HL-60 (cell line): ENCODE data around the gene HPDL.

Experiments used
- DNase-seq, 2 experiments: peaks; one replicate each; pipeline ENCODE4 v3.0.0-alpha.2; 2010 to 2020; ENCODE audit warnings: low read depth in 1 of 2, low spot score in 1 of 2
- H3K27ac ChIP-seq: fragments of 250-450 bp; sonication (Bioruptor Pico); replicated peaks from 2 replicates; pipeline ENCODE4 v1.5.1; 2020; ENCODE audit warnings: mild to moderate bottlenecking, moderate library complexity
- H3K27me3 ChIP-seq: fragments of 250-450 bp; sonication (Bioruptor Pico); 2 replicates; pipeline ENCODE4 v1.5.1; 2021; ENCODE audit warnings: mild to moderate bottlenecking, moderate library complexity; ENCODE audit not compliant: insufficient read depth, poor library complexity, severe bottlenecking
- H3K4me3 ChIP-seq: replicated peaks from 2 replicates; pipeline ENCODE4 v1.5.1; 2011; ENCODE audit warnings: mild to moderate bottlenecking, control low read depth, low read length; ENCODE audit not compliant: insufficient read depth
- GABPA ChIP-seq: IDR thresholded peaks from 2 replicates; pipeline ENCODE4 v1.6.1; 2012; ENCODE audit warnings: low read depth
- POLR2AphosphoS5 ChIP-seq: IDR thresholded peaks from 2 replicates; pipeline ENCODE4 v1.6.1; 2012; ENCODE audit warnings: low read depth
- SPI1 ChIP-seq: IDR thresholded peaks from 2 replicates; pipeline ENCODE4 v1.6.1; 2012; ENCODE audit warnings: low read depth, mild to moderate bottlenecking, borderline replicate concordance
- TF ChIP-seq, protein P1 (sequence below): IDR thresholded peaks from one replicate; pipeline ENCODE4 v1.5.1; 2011; ENCODE audit warnings: low read length, control low read depth, inconsistent platforms; ENCODE audit not compliant: insufficient read depth
- TF ChIP-seq, protein P2 (sequence below): IDR thresholded peaks from 2 replicates; pipeline ENCODE4 v1.6.1; 2012; ENCODE audit warnings: low read depth; ENCODE audit not compliant: insufficient replicate concordance

The HPDL gene

DNA sequence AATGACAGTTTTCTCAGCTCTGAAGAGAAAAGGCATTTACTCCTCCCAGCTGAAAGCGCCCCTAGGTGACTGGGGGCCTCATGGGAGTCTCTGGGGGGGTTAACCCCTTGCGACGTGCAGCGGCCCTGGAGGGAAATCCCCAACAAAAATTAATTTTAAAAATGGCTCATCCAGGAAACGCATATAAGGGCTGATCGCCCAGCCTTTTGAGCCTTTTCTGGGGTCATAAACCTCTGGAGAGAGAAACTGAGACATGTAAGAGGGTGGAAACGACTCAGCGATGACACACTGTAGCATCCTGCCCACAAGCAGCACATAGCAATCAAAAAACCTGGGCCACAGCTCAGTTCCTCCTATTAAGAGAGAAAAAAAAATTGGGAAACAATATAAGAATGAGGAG lies 20.4 kb upstream of the HPDL start:
- TF ChIP-seq SPI1 = no peak
- TF ChIP-seq, protein P1, sequence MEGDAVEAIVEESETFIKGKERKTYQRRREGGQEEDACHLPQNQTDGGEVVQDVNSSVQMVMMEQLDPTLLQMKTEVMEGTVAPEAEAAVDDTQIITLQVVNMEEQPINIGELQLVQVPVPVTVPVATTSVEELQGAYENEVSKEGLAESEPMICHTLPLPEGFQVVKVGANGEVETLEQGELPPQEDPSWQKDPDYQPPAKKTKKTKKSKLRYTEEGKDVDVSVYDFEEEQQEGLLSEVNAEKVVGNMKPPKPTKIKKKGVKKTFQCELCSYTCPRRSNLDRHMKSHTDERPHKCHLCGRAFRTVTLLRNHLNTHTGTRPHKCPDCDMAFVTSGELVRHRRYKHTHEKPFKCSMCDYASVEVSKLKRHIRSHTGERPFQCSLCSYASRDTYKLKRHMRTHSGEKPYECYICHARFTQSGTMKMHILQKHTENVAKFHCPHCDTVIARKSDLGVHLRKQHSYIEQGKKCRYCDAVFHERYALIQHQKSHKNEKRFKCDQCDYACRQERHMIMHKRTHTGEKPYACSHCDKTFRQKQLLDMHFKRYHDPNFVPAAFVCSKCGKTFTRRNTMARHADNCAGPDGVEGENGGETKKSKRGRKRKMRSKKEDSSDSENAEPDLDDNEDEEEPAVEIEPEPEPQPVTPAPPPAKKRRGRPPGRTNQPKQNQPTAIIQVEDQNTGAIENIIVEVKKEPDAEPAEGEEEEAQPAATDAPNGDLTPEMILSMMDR = no peak
- TF ChIP-seq, protein P2, sequence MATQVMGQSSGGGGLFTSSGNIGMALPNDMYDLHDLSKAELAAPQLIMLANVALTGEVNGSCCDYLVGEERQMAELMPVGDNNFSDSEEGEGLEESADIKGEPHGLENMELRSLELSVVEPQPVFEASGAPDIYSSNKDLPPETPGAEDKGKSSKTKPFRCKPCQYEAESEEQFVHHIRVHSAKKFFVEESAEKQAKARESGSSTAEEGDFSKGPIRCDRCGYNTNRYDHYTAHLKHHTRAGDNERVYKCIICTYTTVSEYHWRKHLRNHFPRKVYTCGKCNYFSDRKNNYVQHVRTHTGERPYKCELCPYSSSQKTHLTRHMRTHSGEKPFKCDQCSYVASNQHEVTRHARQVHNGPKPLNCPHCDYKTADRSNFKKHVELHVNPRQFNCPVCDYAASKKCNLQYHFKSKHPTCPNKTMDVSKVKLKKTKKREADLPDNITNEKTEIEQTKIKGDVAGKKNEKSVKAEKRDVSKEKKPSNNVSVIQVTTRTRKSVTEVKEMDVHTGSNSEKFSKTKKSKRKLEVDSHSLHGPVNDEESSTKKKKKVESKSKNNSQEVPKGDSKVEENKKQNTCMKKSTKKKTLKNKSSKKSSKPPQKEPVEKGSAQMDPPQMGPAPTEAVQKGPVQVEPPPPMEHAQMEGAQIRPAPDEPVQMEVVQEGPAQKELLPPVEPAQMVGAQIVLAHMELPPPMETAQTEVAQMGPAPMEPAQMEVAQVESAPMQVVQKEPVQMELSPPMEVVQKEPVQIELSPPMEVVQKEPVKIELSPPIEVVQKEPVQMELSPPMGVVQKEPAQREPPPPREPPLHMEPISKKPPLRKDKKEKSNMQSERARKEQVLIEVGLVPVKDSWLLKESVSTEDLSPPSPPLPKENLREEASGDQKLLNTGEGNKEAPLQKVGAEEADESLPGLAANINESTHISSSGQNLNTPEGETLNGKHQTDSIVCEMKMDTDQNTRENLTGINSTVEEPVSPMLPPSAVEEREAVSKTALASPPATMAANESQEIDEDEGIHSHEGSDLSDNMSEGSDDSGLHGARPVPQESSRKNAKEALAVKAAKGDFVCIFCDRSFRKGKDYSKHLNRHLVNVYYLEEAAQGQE = no peak
- no peak for TF ChIP-seq GABPA
- TF ChIP-seq POLR2AphosphoS5 = no peak
- Histone ChIP-seq H3K27ac (no peak overlapping the region), H3K4me3 (no peak overlapping the region), H3K27me3 (no peaks in the 10 kb centered on the region)
- DNase-seq = no peak

DNA sequence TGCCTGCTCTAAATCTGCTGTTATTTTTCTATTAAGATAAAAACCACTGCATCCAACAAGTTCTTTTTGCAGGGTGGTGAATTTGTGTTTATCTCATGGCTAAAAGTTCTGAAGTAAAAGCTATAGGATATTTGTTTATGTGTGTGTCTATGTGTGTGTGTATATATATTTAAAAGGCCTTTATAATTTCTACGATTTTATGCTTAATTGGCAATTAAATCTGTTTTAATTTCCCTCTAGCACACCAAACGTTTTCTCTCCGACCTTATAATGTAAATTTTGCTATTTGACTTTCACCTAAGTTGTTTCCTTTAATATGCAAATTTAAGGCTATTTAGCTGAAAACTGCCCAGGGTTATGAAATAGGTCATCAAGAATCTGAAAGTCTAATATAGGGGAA lies 19.8 kb upstream of the HPDL start:
- no peak for DNase-seq
- Histone ChIP-seq H3K4me3 (no peak overlapping the region), H3K27me3 (no peaks in the 10 kb centered on the region), H3K27ac (no peak overlapping the region)
- no peak for TF ChIP-seq SPI1
- no peak for TF ChIP-seq GABPA
- TF ChIP-seq, protein P1 = no peak

DNA sequence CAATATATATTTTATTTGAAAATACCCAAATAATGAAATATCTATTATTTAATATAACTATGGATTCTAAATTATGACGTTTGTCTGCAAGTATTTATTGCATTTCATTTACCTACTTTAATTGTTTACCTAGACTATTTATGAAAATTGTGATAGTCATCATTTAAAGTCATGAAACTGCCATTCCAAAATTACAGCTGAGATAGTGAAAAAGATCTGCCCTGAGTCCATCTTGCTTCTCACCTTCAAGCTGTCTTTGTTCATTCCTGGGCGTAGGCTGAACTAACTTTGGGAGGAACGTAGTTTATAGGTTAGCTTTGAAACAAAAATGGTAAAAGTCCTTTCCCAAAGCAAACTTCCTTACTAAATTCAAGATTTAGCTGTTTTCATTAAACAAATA lies 12.4 kb upstream of the HPDL start:
- Histone ChIP-seq H3K27me3 (no peaks in the 10 kb centered on the region), H3K4me3 (no peak overlapping the region), H3K27ac (no peak overlapping the region)
- TF ChIP-seq SPI1 = no peak
- no peak for TF ChIP-seq GABPA
- TF ChIP-seq, protein P1 = no peak
- TF ChIP-seq POLR2AphosphoS5 = no peak
- TF ChIP-seq, protein P2 = no peak
- DNase-seq = no peak

DNA sequence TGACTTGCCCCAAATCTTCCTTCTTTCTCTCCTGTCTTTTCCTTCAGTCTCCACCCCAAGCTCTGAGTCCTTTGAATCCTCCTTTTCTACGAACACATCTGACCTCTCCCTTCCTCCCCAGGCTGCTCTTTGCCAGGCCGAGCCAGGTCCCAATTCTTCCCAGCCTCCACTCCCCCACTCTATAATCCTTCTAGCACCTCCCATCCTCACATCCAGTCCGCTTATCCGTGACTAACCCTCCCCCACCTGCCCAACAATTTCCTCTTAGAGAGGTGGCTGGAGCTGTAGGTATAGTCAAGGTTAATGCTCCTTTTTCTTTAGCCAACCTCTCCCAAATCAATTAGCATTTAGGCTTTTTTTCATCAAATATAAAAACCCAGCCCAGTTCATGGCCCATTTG lies 9.5 kb upstream of the HPDL start:
- TF ChIP-seq, protein P1 = no peak
- TF ChIP-seq SPI1 (no peak), POLR2AphosphoS5 (no peak), GABPA (no peak)
- TF ChIP-seq, protein P2 = no peak
- H3K4me3 ChIP-seq = no peak overlapping the region
- no peak for DNase-seq
- H3K27me3 ChIP-seq = no peaks in the 10 kb centered on the region
- no peak overlapping the region for H3K27ac ChIP-seq
